Activated CD8-positive, alpha-beta T cell treated with anti-CD3 and anti-CD28 coated beads for 36 hours (primary cell): Measurements from ENCODE around the gene PHF13. TPM values are rescaled to one million over a fixed set of nuclear protein-coding genes. Genes with fewer than 3 reads are reported as not detected.

Source experiments
- ATAC-seq: fragments of 200-7000 bp; cut with Tn5 transposase; one replicate; pipeline ENCODE4 v1.10.0; 2021; ENCODE audit warnings: mild to moderate bottlenecking, moderate library complexity
- CTCF ChIA-PET: fragments of 350-600 bp; sonication (Branson Sonifier 250); formaldehyde crosslinking; loops from one replicate; lab custom pipeline; 2021; ENCODE audit warnings: antibody characterized with exemption; lab: Charles Lee
- POLR2A ChIA-PET: fragments of 350-600 bp; sonication (Branson Sonifier 250); formaldehyde crosslinking; loops from one replicate; lab custom pipeline; 2021; ENCODE audit warnings: antibody characterized with exemption; lab: Charles Lee
- DNase-seq: peaks from one replicate; pipeline ENCODE4 v3.0.0-alpha.2; 2020
- H3K27ac Mint-ChIP-seq: one replicate; pipeline ENCODE4 v1.8.0; 2021; ENCODE audit warnings: mild to moderate bottlenecking, mixed read lengths
- H3K27me3 Mint-ChIP-seq: one replicate; pipeline ENCODE4 v1.8.0; 2021; ENCODE audit warnings: mixed read lengths
- H3K36me3 Mint-ChIP-seq: one replicate; pipeline ENCODE4 v1.8.0; 2021; ENCODE audit warnings: low read depth, mixed read lengths
- H3K4me1 Mint-ChIP-seq: one replicate; pipeline ENCODE4 v1.8.0; 2021; ENCODE audit warnings: low read depth, mixed read lengths
- H3K4me3 Mint-ChIP-seq: one replicate; pipeline ENCODE4 v1.8.0; 2021; ENCODE audit warnings: mild to moderate bottlenecking, moderate library complexity, mixed read lengths
- H3K9me3 Mint-ChIP-seq: one replicate; pipeline ENCODE4 v1.8.0; 2021; ENCODE audit warnings: mixed read lengths
- CTCF ChIP-seq: fragments of 200-600 bp; IDR thresholded peaks from one replicate; pipeline ENCODE4 v1.8.0; 2022; ENCODE audit warnings: antibody characterized with exemption, mild to moderate bottlenecking
- intact Hi-C: fragments of 100-400 bp; cut with micrococcal nuclease; formaldehyde crosslinking; loops from one replicate; pipeline ENCODE4 v1.10.0; 2022
- total RNA-seq, 2 experiments: library from RNA; stranded (reverse); gene quantifications; one replicate each; pipeline ENCODE4 v1.2.3, GENCODE V29; 2021

PHF13 gene
- total RNA-seq, 2 experiments from 2014 or later = 12.5 to 14.8 TPM

GRCh38 chr1:6581561-6582305 is 31.8 kb upstream of the PHF13 start:
- ATAC-seq = no peak
- POLR2A ChIA-PET = interaction anchor here (0.8 to 6.3 kb wide), 2 partner anchors 20 to 92 kb away, joined by 3 to 59 read pairs; partner anchors contain the start of gene KLHL21
- TF ChIP-seq CTCF = no peak
- peaks cover 7% of the 10 kb centered on the region for H3K36me3 Mint-ChIP-seq
- peak overlapping the region; percentile 94 for H3K4me3 Mint-ChIP-seq
- intact Hi-C loops = no loop called here
- CTCF ChIA-PET = interaction anchor here (0.9 to 1.1 kb wide), 2 partner anchors 18 to 29 kb away, joined by 3 read pairs; no protein-coding TSS in a partner anchor
- H3K27ac Mint-ChIP-seq = peak overlapping the region; percentile 63
- H3K27me3 Mint-ChIP-seq = no peaks in the 10 kb centered on the region
- H3K4me1 Mint-ChIP-seq = peaks cover 30% of the 10 kb centered on the region
- H3K9me3 Mint-ChIP-seq = no peaks in the 10 kb centered on the region
- DNase-seq = no peak

- POLR2A ChIA-PET = interaction anchor here (1.0 to 1.8 kb wide), 2 partner anchors 11 to 519 kb away, joined by 4 to 6 read pairs; no protein-coding TSS in a partner anchor
- intact Hi-C loops = no loop called here
- Mint-ChIP-seq H3K27me3 (no peaks in the 10 kb centered on the region), H3K9me3 (no peaks in the 10 kb centered on the region), H3K4me1 (peaks cover 31% of the 10 kb centered on the region), H3K36me3 (peaks cover 7% of the 10 kb centered on the region), H3K27ac (peak overlapping the region; percentile 69), H3K4me3 (no peak overlapping the region)
- ATAC-seq (no peak), DNase-seq (no peak)
- CTCF ChIA-PET = interaction anchor here (0.8 to 1.3 kb wide), 3 partner anchors 18 to 30 kb away, joined by 3 to 4 read pairs (median 3); partner anchors contain the start of gene NOL9
- no peak for TF ChIP-seq CTCF
These were observed 31.2 kb upstream of the PHF13 start for GRCh38 chr1:6582370-6582769.

- DNase-seq = no peak
- CTCF ChIA-PET = interaction anchor here (1.2 kb wide), 1 partner anchor 30 kb away, joined by 4 read pairs; the partner anchor contains the start of gene NOL9
- Mint-ChIP-seq H3K9me3 (no peaks in the 10 kb centered on the region), H3K27me3 (no peaks in the 10 kb centered on the region), H3K27ac (peak overlapping the region; percentile 1), H3K36me3 (peaks cover 7% of the 10 kb centered on the region), H3K4me1 (peaks cover 35% of the 10 kb centered on the region), H3K4me3 (no peak overlapping the region)
- intact Hi-C loops = no loop called here
- TF ChIP-seq CTCF = no peak
- no peak for ATAC-seq
- POLR2A ChIA-PET = interaction anchor here (1.8 kb wide), 1 partner anchor 9 kb away, joined by 6 read pairs; no protein-coding TSS in a partner anchor
These were observed 29.1 kb upstream of the PHF13 start for GRCh38 chr1:6584126-6585080.

GRCh38 chr1:6585081-6585722 is 28.3 kb upstream of the PHF13 start:
- H3K27ac Mint-ChIP-seq = peak overlapping the region; percentile 1
- intact Hi-C loops = no loop called here
- peaks cover 30% of the 10 kb centered on the region for H3K4me1 Mint-ChIP-seq
- no peak for DNase-seq
- no peaks in the 10 kb centered on the region for H3K9me3 Mint-ChIP-seq
- ChIA-PET CTCF (no interaction called here), POLR2A (interaction anchor here (0.7 to 1.1 kb wide), 2 partner anchors 12 to 13 kb away, joined by 3 read pairs; no protein-coding TSS in a partner anchor)
- no peak for TF ChIP-seq CTCF
- no peak for ATAC-seq
- H3K4me3 Mint-ChIP-seq = no peak overlapping the region
- H3K36me3 Mint-ChIP-seq = peaks cover 7% of the 10 kb centered on the region
- no peaks in the 10 kb centered on the region for H3K27me3 Mint-ChIP-seq
